HEK293 (cell line): ENCODE data around the gene OR6B2.

Source experiments
- CTCF ChIA-PET: fragments of 350-600 bp; formaldehyde crosslinking; extraction: SDS; loops from one replicate; lab custom pipeline; 2021; ENCODE audit warnings: antibody characterized with exemption; lab: Yijun Ruan, JAX
- POLR2A ChIA-PET: fragments of 300-600 bp; formaldehyde crosslinking; extraction: SDS; loops from one replicate; lab custom pipeline; 2020; ENCODE audit warnings: antibody characterized with exemption, inconsistent platforms; lab: Yijun Ruan, JAX
- H3K27ac ChIP-seq: fragments of 200-500 bp; sonication (Bioruptor generic); 2 replicates; pipeline ENCODE4 v1.5.1; 2014; ENCODE audit warnings: low read depth, low read length, control low read depth, inconsistent platforms; ENCODE audit errors: extremely low read depth
- H3K36me3 ChIP-seq, 2 experiments: fragments of 200-500 bp in 1 of 2; sonication (Bioruptor generic) in 1 of 2; 1 replicate in 1 of 2; 2 replicates in 1 of 2; pipeline ENCODE4 v1.5.1; 2014 to 2017; ENCODE audit warnings: inconsistent platforms in 2 of 2, low read length in 2 of 2; ENCODE audit not compliant: control insufficient read depth in 2 of 2, insufficient read depth in 1 of 2
- H3K4me1 ChIP-seq: fragments of 200-500 bp; sonication (Bioruptor generic); 2 replicates; pipeline ENCODE4 v1.5.1; 2014; ENCODE audit warnings: mild to moderate bottlenecking, low read length, inconsistent platforms; ENCODE audit not compliant: control insufficient read depth, insufficient read depth
- H3K4me3 ChIP-seq: 2 replicates; pipeline ENCODE4 v1.5.1; 2011; ENCODE audit warnings: low read depth, mild to moderate bottlenecking, control low read depth, low read length, moderate library complexity
- H3K9me3 ChIP-seq: fragments of 200-500 bp; sonication (Bioruptor generic); 2 replicates; pipeline ENCODE4 v1.5.1; 2014; ENCODE audit warnings: low read depth, low read length, inconsistent platforms; ENCODE audit not compliant: control insufficient read depth, insufficient read depth
- GLIS1 ChIP-seq: fragments of 450-650 bp; formaldehyde crosslinking; IDR thresholded peaks from 2 replicates; pipeline ENCODE4 v1.5.1; 2016; ENCODE audit warnings: missing biosample characterization, missing genetic modification characterization
- HOXD13 ChIP-seq: sonication (generic); formaldehyde crosslinking; IDR thresholded peaks from 2 replicates; pipeline ENCODE4 v1.8.0; 2022; ENCODE audit warnings: missing genetic modification reagents, borderline replicate concordance
- KLF8 ChIP-seq: fragments of 450-650 bp; formaldehyde crosslinking; IDR thresholded peaks from 2 replicates; pipeline ENCODE4 v1.5.1; 2016; ENCODE audit warnings: missing biosample characterization, missing genetic modification characterization
- PRDM1 ChIP-seq: fragments of 450-650 bp; formaldehyde crosslinking; IDR thresholded peaks from 2 replicates; pipeline ENCODE4; 2016; ENCODE audit warnings: missing biosample characterization, missing genetic modification characterization
- PRDM6 ChIP-seq: fragments of 450-650 bp; formaldehyde crosslinking; IDR thresholded peaks from 2 replicates; pipeline ENCODE4 v1.5.1; 2017; ENCODE audit warnings: missing biosample characterization, missing genetic modification characterization
- REPIN1 ChIP-seq: fragments of 450-650 bp; formaldehyde crosslinking; IDR thresholded peaks from 2 replicates; pipeline ENCODE4 v1.5.1; 2017; ENCODE audit warnings: missing biosample characterization, missing genetic modification characterization, low read depth
- SP7 ChIP-seq: fragments of 450-650 bp; formaldehyde crosslinking; IDR thresholded peaks from 2 replicates; pipeline ENCODE4 v1.5.1; 2016; ENCODE audit warnings: missing biosample characterization, missing genetic modification characterization
- ZBTB21 ChIP-seq: fragments of 450-650 bp; formaldehyde crosslinking; IDR thresholded peaks from 2 replicates; pipeline ENCODE4 v1.5.1; 2017; ENCODE audit warnings: missing biosample characterization, missing genetic modification characterization
- ZBTB48 ChIP-seq: fragments of 450-650 bp; formaldehyde crosslinking; IDR thresholded peaks from 2 replicates; pipeline ENCODE4 v1.5.1; 2016; ENCODE audit warnings: missing biosample characterization, missing genetic modification characterization
- ZBTB7A ChIP-seq: fragments of 450-650 bp; formaldehyde crosslinking; IDR thresholded peaks from 2 replicates; pipeline ENCODE4 v1.5.1; 2016; ENCODE audit warnings: low read depth, missing biosample characterization, missing genetic modification characterization
- ZEB2 ChIP-seq: fragments of 450-650 bp; formaldehyde crosslinking; IDR thresholded peaks from 2 replicates; pipeline ENCODE4 v1.5.1; 2016; ENCODE audit warnings: missing biosample characterization, missing genetic modification characterization
- ZNF133 ChIP-seq: fragments of 450-650 bp; formaldehyde crosslinking; IDR thresholded peaks from 2 replicates; pipeline ENCODE4 v1.5.1; 2016; ENCODE audit warnings: missing biosample characterization, missing genetic modification characterization
- ZNF175 ChIP-seq: fragments of 450-650 bp; formaldehyde crosslinking; IDR thresholded peaks from 2 replicates; pipeline ENCODE4 v1.5.1; 2016; ENCODE audit warnings: missing biosample characterization, missing genetic modification characterization
- ZNF184 ChIP-seq: fragments of 450-650 bp; IDR thresholded peaks from 2 replicates; pipeline ENCODE4 v1.5.1; 2018; ENCODE audit warnings: missing biosample characterization, mild to moderate bottlenecking, missing genetic modification characterization
- ZNF248 ChIP-seq: fragments of 450-650 bp; formaldehyde crosslinking; IDR thresholded peaks from 2 replicates; pipeline ENCODE4 v1.5.1; 2017; ENCODE audit warnings: missing biosample characterization, missing genetic modification characterization
- ZNF266 ChIP-seq: fragments of 450-650 bp; formaldehyde crosslinking; IDR thresholded peaks from 2 replicates; pipeline ENCODE4 v1.5.1; 2016; ENCODE audit warnings: missing biosample characterization, missing genetic modification characterization, low read depth
- ZNF335 ChIP-seq: fragments of 450-650 bp; formaldehyde crosslinking; conservative IDR thresholded peaks from 2 replicates; pipeline ENCODE4 v1.5.1; 2016; ENCODE audit warnings: missing biosample characterization, missing genetic modification characterization
- ZNF366 ChIP-seq: fragments of 450-650 bp; formaldehyde crosslinking; conservative IDR thresholded peaks from 2 replicates; pipeline ENCODE4 v1.5.1; 2016; ENCODE audit warnings: missing biosample characterization, missing genetic modification characterization
- ZNF501 ChIP-seq: fragments of 450-650 bp; formaldehyde crosslinking; IDR thresholded peaks from 2 replicates; pipeline ENCODE4 v1.5.1; 2016; ENCODE audit warnings: missing biosample characterization, missing genetic modification characterization
- ZNF510 ChIP-seq: fragments of 450-650 bp; formaldehyde crosslinking; IDR thresholded peaks from 2 replicates; pipeline ENCODE4 v1.5.1; 2018; ENCODE audit warnings: mild to moderate bottlenecking, missing genetic modification characterization, missing biosample characterization; ENCODE audit not compliant: insufficient replicate concordance
- ZNF521 ChIP-seq: fragments of 450-650 bp; formaldehyde crosslinking; IDR thresholded peaks from 2 replicates; pipeline ENCODE4 v1.5.1; 2017; ENCODE audit warnings: missing biosample characterization, mild to moderate bottlenecking, missing genetic modification characterization
- ZNF529 ChIP-seq: fragments of 450-650 bp; formaldehyde crosslinking; IDR thresholded peaks from 2 replicates; pipeline ENCODE4 v1.5.1; 2017; ENCODE audit warnings: missing genetic modification characterization, missing biosample characterization; ENCODE audit not compliant: insufficient replicate concordance
- ZNF544 ChIP-seq: fragments of 450-650 bp; formaldehyde crosslinking; IDR thresholded peaks from 2 replicates; pipeline ENCODE4 v1.5.0; 2017; ENCODE audit warnings: missing biosample characterization, missing genetic modification characterization
- ZNF558 ChIP-seq: fragments of 450-650 bp; formaldehyde crosslinking; IDR thresholded peaks from 2 replicates; pipeline ENCODE4 v1.5.1; 2016; ENCODE audit warnings: missing biosample characterization, missing genetic modification characterization
- ZNF571 ChIP-seq: fragments of 450-650 bp; formaldehyde crosslinking; IDR thresholded peaks from 2 replicates; pipeline ENCODE4 v1.5.0; 2017; ENCODE audit warnings: missing biosample characterization, missing genetic modification characterization
- ZNF664 ChIP-seq: fragments of 450-650 bp; formaldehyde crosslinking; IDR thresholded peaks from 2 replicates; pipeline ENCODE4 v1.5.1; 2016; ENCODE audit warnings: missing biosample characterization, missing genetic modification characterization
- ZNF670 ChIP-seq: fragments of 450-650 bp; formaldehyde crosslinking; IDR thresholded peaks from 2 replicates; pipeline ENCODE4 v1.5.1; 2016; ENCODE audit warnings: missing biosample characterization, missing genetic modification characterization, low read depth
- ZNF76 ChIP-seq: fragments of 450-650 bp; formaldehyde crosslinking; IDR thresholded peaks from 2 replicates; pipeline ENCODE4; 2016; ENCODE audit warnings: low read depth, missing biosample characterization, missing genetic modification characterization, borderline replicate concordance
- ZSCAN16 ChIP-seq: fragments of 450-650 bp; formaldehyde crosslinking; IDR thresholded peaks from 2 replicates; pipeline ENCODE4 v1.5.1; 2016; ENCODE audit warnings: missing biosample characterization, missing genetic modification characterization
- ZSCAN30 ChIP-seq: fragments of 450-650 bp; IDR thresholded peaks from 2 replicates; pipeline ENCODE4 v1.5.1; 2018; ENCODE audit warnings: missing biosample characterization, mild to moderate bottlenecking, missing genetic modification characterization, moderate library complexity
- ZXDB ChIP-seq: fragments of 450-650 bp; formaldehyde crosslinking; IDR thresholded peaks from 2 replicates; pipeline ENCODE4 v1.5.1; 2016; ENCODE audit warnings: missing biosample characterization, missing genetic modification characterization
- TF ChIP-seq, protein P1 (sequence below): fragments of 450-650 bp; formaldehyde crosslinking; IDR thresholded peaks from 2 replicates; pipeline ENCODE4 v1.5.1; 2016; ENCODE audit warnings: missing biosample characterization, missing genetic modification characterization

Gene OR6B2

DNA sequence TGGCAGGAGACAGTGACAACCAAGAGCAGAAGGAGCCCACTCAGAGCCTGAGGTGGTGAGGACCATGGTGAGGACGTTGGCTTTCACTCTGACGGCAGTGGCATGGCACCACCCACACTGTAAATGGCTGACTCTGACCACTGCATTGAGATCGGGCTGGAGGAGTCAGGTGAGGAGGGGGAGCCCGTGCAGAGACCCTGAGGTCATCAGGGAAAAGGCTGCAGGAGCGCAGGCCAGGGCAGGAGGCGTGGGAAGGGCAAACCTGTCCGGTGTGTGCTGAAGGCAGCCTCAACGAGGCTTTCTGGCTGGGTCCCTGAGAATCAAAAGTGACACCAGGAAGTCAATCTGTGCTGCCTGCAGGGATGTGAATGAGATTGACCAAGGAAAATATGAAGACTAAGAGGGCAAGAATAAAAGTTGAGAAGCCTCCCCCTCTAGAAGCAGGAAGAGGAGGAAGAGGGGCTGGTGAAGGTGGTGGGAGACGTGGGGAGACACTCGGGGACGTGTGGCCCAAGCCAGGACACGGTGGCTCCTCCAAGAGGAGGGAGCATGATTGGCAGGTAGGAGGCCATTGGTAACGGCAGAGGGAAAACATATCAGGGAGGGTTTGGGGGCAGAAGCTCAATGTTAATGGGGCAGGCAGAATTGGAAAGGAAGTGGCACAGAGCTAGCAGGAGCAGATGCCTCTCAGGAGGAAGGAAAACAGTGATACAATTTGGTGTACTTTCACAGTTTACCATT, 25.1 kb upstream of the OR6B2 start:
- no peak overlapping the region for H3K4me3 ChIP-seq
- no peaks in the 10 kb centered on the region for H3K4me1 ChIP-seq
- H3K36me3 ChIP-seq, result no peaks in the 10 kb centered on the region
- CTCF ChIA-PET, result interaction anchor here (0.6 to 0.9 kb wide), 2 partner anchors 58 to 89 kb away, joined by 3 read pairs; no protein-coding TSS in a partner anchor
- POLR2A ChIA-PET, result no interaction called here
- no peak overlapping the region for H3K27ac ChIP-seq
- H3K9me3 ChIP-seq, result no peaks in the 10 kb centered on the region
- no peak for TF ChIP-seq ZNF664 (tag by site-specific recombination)
- TF ChIP-seq ZBTB7A (tag by site-specific recombination), result no peak
- no peak for TF ChIP-seq SP7 (tag by site-specific recombination)
- TF ChIP-seq ZNF76 (tag by site-specific recombination), result no peak
- TF ChIP-seq ZNF175 (tag by site-specific recombination), result no peak
- TF ChIP-seq ZNF529 (tag by site-specific recombination), result no peak
- TF ChIP-seq ZNF521 (tag by site-specific recombination), result no peak
- no peak for TF ChIP-seq ZNF248 (tag by site-specific recombination)
- no peak for TF ChIP-seq ZSCAN16 (tag by site-specific recombination)
- TF ChIP-seq HOXD13 (CRISPR knock-in tag), result no peak
- no peak for TF ChIP-seq ZNF670 (tag by site-specific recombination)
- no peak for TF ChIP-seq ZBTB48 (tag by site-specific recombination)
- no peak for TF ChIP-seq ZSCAN30 (tag by site-specific recombination)
- TF ChIP-seq PRDM1 (tag by site-specific recombination), result no peak
- no peak for TF ChIP-seq GLIS1 (tag by site-specific recombination)
- no peak for TF ChIP-seq ZNF544 (tag by site-specific recombination)
- TF ChIP-seq ZNF184 (tag by site-specific recombination), result no peak

- no peak within 1 kb of the TSS for H3K27ac ChIP-seq
- ChIA-PET CTCF (interaction anchor here (0.6 to 1.0 kb wide), 3 partner anchors 8 to 72 kb away, joined by 3 to 7 read pairs (median 3); no protein-coding TSS in a partner anchor), POLR2A (no interaction called here)
- no peaks in the 10 kb centered on the region for H3K36me3 ChIP-seq
- H3K4me3 ChIP-seq, result no peak within 1 kb of the TSS
- H3K9me3 ChIP-seq, result no peaks in the 10 kb centered on the region
- TF ChIP-seq ZNF133 (tag by site-specific recombination) (no peak), ZEB2 (tag by site-specific recombination) (no peak), ZNF501 (tag by site-specific recombination) (no peak), ZXDB (tag by site-specific recombination) (no peak), ZNF510 (tag by site-specific recombination) (no peak), ZNF248 (tag by site-specific recombination) (no peak), PRDM6 (tag by site-specific recombination) (no peak), ZNF366 (tag by site-specific recombination) (no peak), ZNF266 (tag by site-specific recombination) (no peak), ZNF558 (no peak), ZNF335 (no peak), ZNF184 (tag by site-specific recombination) (no peak), ZBTB21 (tag by site-specific recombination) (no peak), REPIN1 (tag by site-specific recombination) (no peak), KLF8 (tag by site-specific recombination) (no peak), ZNF571 (tag by site-specific recombination) (no peak)
- TF ChIP-seq, protein P1, sequence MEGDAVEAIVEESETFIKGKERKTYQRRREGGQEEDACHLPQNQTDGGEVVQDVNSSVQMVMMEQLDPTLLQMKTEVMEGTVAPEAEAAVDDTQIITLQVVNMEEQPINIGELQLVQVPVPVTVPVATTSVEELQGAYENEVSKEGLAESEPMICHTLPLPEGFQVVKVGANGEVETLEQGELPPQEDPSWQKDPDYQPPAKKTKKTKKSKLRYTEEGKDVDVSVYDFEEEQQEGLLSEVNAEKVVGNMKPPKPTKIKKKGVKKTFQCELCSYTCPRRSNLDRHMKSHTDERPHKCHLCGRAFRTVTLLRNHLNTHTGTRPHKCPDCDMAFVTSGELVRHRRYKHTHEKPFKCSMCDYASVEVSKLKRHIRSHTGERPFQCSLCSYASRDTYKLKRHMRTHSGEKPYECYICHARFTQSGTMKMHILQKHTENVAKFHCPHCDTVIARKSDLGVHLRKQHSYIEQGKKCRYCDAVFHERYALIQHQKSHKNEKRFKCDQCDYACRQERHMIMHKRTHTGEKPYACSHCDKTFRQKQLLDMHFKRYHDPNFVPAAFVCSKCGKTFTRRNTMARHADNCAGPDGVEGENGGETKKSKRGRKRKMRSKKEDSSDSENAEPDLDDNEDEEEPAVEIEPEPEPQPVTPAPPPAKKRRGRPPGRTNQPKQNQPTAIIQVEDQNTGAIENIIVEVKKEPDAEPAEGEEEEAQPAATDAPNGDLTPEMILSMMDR (tag by site-specific recombination), result no peak
- no peaks in the 10 kb centered on the region for H3K4me1 ChIP-seq
Observed at GRCh38 chr2:240053173-240054155, 23.2 kb upstream of the OR6B2 start, which contains the start of gene OR6B3. OR6B3 (minus strand) TSS chr2:240053521.
